Colonic mucosa (tissue), 4 donors: ENCODE results near the gene CNTNAP1. TPM values are rescaled to one million over a fixed set of nuclear protein-coding genes. Genes with fewer than 3 reads are reported as not detected.

ENCODE experiments used
- DNase-seq: peaks from one replicate; pipeline ENCODE4 v3.0.0-alpha.2; 2020
- H3K27ac ChIP-seq: fragments of 200-600 bp; one replicate; pipeline ENCODE4 v1.8.0; 2021
- H3K27me3 ChIP-seq: fragments of 200-600 bp; one replicate; pipeline ENCODE4 v1.8.0; 2021
- H3K36me3 ChIP-seq: fragments of 200-600 bp; one replicate; pipeline ENCODE4 v1.8.0; 2021
- H3K4me1 ChIP-seq: fragments of 200-600 bp; one replicate; pipeline ENCODE4 v1.8.0; 2021; ENCODE audit warnings: mild to moderate bottlenecking
- H3K4me3 ChIP-seq: fragments of 200-600 bp; one replicate; pipeline ENCODE4 v1.8.0; 2021
- H3K9ac ChIP-seq, 2 donors: one replicate each; pipeline ENCODE4 v1.7.0; 2013; ENCODE audit warnings: control low read depth in 2 of 2, low read depth in 2 of 2, low read length in 2 of 2
- H3K9me3 ChIP-seq: fragments of 200-600 bp; one replicate; pipeline ENCODE4 v1.8.0; 2021
- intact Hi-C: fragments of 100-400 bp; cut with DNase I; formaldehyde crosslinking; loops from one replicate; pipeline ENCODE4 v1.14.1; 2022
- total RNA-seq, 2 donors: library from RNA; stranded (reverse); fragmentation: NEBNext Ultra II Directional in 1 of 2; extraction: Animal tissue kit (Norgen Biotek cat#: 25700) in 1 of 2; gene quantifications; one replicate each; pipeline ENCODE4 v1.2.1, GENCODE V29; 2021
- TF ChIP-seq, protein P1 (sequence below): fragments of 200-600 bp; IDR thresholded peaks from one replicate; pipeline ENCODE4 v1.8.0; 2022; ENCODE audit warnings: antibody characterized with exemption, mild to moderate bottlenecking
- donor health status: healthy.
- donor health status: DM: no; HTN: no; CAD: no.
- donor health status: DM: no; HTN: no; CAD: no.

Gene CNTNAP1
- total RNA-seq, 2 donors from 2014 or later = 1.5 to 5.0 TPM

DNA sequence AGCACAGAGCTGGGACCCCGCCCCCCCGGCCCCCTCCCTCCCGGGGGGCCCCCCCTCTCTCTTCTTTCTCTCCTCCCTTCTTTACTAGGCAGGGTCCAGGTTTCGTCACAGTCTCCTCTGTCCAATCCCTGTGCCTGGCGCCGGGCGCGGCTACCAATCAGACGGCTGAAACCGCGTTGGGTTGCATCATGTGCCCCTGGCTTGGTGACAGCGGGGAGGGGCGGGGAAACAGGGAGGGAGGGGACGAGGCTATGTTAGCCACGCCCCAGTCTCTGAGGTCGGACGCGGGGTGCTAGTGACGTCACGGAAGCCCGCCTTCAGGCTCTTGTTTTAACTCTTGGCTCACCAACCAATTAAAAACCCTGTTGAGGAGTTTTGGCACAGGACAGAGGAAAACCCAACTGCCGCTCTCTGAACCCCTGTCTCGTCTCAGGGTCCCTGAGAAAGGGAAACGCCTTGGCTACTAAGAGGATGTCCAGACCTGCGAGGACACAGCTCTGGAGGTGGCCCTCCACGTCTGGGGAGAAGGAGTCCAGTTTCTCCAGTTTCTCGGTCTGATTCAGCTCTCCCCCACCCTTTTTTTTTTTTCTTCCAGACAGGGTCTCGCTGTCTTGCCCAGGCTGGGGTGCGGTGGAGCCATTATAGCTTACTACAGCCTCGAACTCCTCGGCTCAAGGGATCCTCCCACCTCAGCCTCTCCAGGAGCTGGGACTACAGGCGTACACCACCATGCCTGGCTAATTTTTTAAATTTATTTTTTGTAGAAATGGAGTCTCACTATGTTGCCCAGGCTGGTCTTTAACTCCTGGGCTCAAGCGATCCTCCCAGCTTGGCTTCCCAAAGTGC is 5.1 kb upstream of the CNTNAP1 start:
- Histone ChIP-seq H3K9me3 (no peaks in the 10 kb centered on the region), H3K4me3 (peak overlapping the region; percentile 78), H3K4me1 (peaks cover 47% of the 10 kb centered on the region), H3K27ac (peak overlapping the region; percentile 95), H3K9ac (peak overlapping the region; percentile 79), H3K36me3 (no peaks in the 10 kb centered on the region), H3K27me3 (peaks cover 7% of the 10 kb centered on the region)
- TF ChIP-seq, protein P1, sequence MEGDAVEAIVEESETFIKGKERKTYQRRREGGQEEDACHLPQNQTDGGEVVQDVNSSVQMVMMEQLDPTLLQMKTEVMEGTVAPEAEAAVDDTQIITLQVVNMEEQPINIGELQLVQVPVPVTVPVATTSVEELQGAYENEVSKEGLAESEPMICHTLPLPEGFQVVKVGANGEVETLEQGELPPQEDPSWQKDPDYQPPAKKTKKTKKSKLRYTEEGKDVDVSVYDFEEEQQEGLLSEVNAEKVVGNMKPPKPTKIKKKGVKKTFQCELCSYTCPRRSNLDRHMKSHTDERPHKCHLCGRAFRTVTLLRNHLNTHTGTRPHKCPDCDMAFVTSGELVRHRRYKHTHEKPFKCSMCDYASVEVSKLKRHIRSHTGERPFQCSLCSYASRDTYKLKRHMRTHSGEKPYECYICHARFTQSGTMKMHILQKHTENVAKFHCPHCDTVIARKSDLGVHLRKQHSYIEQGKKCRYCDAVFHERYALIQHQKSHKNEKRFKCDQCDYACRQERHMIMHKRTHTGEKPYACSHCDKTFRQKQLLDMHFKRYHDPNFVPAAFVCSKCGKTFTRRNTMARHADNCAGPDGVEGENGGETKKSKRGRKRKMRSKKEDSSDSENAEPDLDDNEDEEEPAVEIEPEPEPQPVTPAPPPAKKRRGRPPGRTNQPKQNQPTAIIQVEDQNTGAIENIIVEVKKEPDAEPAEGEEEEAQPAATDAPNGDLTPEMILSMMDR = no peak
- DNase-seq = peak; percentile 100
- intact Hi-C loops = no loop called here

DNA sequence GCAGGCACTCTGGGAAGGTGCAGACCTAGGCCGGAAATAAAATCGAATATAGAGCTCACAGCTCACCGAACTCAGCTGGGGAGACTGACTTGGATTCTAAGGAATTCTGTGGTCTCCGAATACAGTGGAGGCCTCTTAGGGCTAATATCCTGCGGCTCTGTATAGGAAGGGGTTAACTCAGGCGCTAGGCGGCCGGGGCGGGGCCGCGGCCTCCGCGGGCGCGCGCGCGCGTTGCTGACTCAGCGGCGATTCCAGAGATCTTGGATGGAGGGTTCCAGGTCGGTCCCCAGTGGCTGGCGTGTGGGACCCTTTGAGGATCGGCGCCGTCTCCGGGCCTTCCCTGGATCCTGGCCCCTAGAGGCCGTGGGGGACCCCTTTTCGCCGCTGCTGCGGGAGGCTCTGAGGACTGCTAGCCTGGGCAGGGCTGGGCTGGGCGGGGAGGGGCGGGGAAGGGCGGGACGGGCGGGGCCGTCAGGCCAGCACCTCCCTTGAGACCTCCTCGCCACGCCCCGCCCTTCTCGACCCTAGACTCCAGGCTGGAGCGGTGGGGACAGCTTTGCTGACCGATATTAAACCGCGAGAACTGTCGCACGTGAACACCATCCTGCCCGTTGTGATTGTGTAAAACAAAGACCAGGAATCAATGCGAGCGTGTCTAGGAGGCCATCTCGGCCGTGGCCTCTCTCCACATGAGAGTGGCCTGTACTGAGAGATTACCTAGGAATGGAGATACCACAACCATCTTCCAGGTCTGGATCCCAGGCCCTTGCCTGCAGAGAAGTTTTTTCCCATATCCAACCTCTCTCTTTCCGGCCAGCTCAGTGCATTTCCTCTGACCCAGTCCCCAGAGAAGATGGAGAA is 4.2 kb upstream of the CNTNAP1 start:
- TF ChIP-seq, protein P1 = no peak
- intact Hi-C loops = no loop called here
- peaks cover 7% of the 10 kb centered on the region for H3K27me3 ChIP-seq

DNA sequence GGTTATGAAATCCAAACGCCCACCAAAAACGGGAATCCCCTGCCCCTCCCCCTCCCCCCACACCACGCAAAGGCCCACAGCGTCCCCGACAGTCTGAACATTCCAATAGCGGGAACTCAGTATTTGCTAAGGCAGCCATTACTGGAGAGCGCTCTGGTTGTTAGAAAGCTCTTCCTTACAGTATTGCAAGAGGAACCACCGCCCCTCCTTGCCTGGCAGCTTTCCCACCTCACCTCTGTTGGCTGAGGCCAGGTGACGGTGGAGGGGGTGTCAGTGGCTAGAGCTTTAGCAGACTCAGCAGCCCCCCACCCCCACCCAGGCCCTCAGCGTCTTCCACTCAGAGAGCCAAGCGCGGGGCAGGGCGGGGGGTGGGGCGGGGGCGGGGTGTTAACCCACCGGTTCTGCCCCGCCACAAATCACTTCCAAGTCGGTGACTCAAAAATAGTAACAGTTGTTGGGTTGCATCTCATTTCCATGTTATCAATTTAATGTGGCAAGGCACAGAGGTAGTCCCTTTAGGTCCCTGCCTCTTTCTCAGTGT is 3.3 kb upstream of the CNTNAP1 start:
- Histone ChIP-seq H3K4me3 (peak overlapping the region; percentile 69), H3K9ac (peak overlapping the region; percentile 68 to 86), H3K9me3 (no peaks in the 10 kb centered on the region), H3K27me3 (peaks cover 7% of the 10 kb centered on the region), H3K27ac (peak overlapping the region; percentile 95), H3K4me1 (peaks cover 48% of the 10 kb centered on the region), H3K36me3 (no peaks in the 10 kb centered on the region)
- TF ChIP-seq, protein P1 = no peak
- peak; percentile 75 for DNase-seq
- intact Hi-C loops = no loop called here

More for the DNA sequence above, 4.2 kb upstream of the CNTNAP1 start:
- Histone ChIP-seq H3K4me1 (peaks cover 48% of the 10 kb centered on the region), H3K27ac (peak overlapping the region; percentile 95), H3K9me3 (no peaks in the 10 kb centered on the region), H3K4me3 (peak overlapping the region; percentile 69), H3K36me3 (no peaks in the 10 kb centered on the region), H3K9ac (peak overlapping the region; percentile 79 to 86)
- peak; percentile 91 for DNase-seq

DNA sequence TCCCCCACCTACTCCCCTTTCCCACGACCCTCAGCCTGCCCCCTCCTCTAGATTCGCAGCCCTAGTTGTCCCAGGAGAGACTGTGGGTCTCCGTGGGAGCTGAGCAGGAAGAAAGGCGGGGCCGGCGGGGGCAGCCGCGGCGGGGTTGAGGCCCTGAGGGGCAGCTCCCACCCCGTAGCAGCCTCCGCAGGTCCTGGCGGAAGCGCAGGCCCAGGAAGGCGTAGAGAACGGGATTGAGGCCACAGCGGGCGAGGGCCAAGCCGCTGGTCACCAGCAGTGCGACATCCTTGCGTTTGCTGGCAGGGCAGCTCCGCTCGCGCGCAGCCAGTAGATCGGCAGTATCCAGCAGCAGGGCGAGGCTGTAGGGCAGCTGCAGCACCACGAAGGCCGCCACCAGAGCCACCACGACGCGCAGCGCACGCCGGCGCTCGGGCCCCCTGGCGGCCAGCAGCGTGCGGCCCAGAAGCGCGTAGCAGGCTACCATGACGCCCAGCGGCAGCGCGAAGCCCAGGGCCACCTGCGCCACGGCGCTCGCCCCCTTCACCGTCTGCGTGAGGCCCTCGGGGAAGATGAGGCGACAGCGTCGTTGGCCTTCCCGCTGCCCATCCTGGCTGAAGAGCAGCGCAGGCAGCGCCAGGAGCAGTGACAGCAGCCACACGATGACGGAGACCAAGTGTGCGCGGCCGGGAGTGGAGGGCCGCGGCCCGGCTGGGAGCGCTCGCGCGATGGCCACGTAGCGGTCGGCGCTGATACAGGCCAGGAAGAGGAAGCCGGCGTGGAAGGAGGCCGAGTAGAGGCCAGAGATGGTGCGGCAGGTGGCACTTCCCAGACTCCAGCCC is 2.6 kb upstream of the CNTNAP1 start:
- peaks cover 7% of the 10 kb centered on the region for H3K27me3 ChIP-seq
- peak overlapping the region; percentile 38 for H3K4me3 ChIP-seq
- peak overlapping the region; percentile 68 to 86 for H3K9ac ChIP-seq
- peak; percentile 79 for DNase-seq
- no peaks in the 10 kb centered on the region for H3K36me3 ChIP-seq
- H3K4me1 ChIP-seq = peaks cover 45% of the 10 kb centered on the region
- TF ChIP-seq, protein P1 = peak; percentile 77
- H3K9me3 ChIP-seq = no peaks in the 10 kb centered on the region
- H3K27ac ChIP-seq = peak overlapping the region; percentile 95
- intact Hi-C loops = loop anchor here (10.0 kb wide), 1 partner anchor 95 kb away; no protein-coding TSS in a partner anchor
